Dedifferentiated amniotic fluid mesenchymal stem cell (primary cell): ENCODE results near the gene TEX38.
"Not testable (repeated sequence)": the region's sequence is repeated elsewhere in the genome, so short reads cannot be mapped to it uniquely, and the experiment has no call there.

Source experiments
- DNase-seq: peaks from one replicate; pipeline ENCODE4 v3.0.0-alpha.2; 2016; ENCODE audit errors: extremely low spot score

TEX38 gene

DNA sequence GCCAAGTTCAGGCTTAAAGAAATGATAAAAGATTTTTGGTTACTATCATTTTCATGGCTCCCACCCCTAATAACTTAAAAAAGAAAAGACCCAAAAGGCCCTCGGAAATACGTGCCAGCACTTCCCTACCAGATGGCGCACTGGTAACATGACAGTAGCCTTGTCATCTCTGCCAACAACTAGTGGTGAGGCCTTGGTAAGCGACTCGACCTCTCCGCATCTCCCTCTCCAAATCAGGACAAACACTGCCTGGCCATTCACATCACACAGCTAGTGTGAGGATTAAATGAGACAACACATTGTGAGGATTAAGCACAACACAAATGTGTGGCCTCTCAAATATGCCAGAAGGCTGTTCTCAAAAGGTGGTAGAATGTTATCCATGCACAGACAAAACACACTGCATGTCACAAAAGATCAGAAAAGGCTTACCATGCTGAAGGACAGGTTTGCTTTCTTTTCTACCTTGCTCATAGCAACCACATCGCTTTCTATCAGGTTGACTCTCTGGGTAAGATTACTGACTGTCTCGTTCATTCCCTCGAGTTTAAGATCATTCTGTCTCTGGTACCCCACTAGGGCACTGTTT lies 16.4 kb downstream of the TEX38 start:
- DNase-seq, result no peak

GRCh38 chr1:46689356-46689755 lies 17.7 kb downstream of the TEX38 start:
- no peak for DNase-seq

DNA sequence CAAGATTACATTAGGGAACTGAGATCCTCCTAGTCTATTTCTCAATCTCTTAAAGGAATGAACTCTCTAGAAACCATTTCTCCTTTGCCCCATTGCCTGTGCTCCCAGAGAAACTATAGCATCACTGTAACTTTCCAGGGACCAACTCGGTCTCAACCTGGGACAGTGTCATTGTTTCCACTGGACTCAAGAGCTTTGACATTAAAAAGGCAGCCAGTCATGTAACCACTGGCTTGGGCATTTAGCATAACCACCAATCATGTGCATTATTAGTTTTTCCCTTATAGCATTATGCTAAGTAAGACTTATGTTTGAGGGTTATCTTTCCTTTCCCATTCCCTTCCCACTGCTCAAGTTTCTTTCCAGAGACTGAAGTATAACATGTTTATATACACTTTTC lies 18.2 kb downstream of the TEX38 start:
- no peak for DNase-seq

GRCh38 chr1:46690931-46691421 lies 19.3 kb downstream of the TEX38 start:
- DNase-seq, result no peak

DNA sequence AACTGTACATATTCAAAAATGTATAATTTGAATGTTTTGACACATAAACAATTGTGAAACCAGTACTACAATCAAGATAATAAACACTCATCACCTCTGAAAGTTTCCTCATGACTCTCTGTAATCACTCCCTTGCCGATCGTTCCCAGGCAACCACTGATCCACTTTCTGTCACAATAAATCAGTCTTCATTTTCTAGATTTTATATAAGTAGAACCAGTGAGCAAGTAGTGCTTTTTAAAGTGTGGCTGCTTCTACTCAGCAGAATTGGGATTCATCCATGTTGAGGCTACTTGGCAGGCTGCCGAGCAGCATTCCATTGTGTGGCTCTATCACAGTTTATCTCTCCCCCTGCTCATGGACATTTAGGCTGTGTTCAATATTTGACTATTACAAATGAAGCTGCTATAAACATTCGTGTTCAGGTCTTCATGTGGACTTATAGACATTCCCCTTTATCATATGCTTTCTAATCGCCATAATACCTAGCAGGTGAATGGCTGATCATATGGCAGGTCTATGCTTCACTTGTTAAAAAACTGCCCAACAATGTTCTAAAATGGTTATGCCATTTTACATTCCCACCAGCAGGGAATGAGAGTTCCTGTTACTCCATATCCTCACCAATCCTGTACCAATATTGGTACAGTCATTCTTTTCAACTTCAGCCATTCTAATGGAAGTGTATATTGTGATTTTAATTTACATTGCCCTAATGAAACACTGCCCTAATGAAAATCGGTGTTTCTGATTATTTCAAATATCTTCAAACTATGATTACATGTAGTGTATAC lies 20.5 kb downstream of the TEX38 start:
- DNase-seq, result no peak

DNA sequence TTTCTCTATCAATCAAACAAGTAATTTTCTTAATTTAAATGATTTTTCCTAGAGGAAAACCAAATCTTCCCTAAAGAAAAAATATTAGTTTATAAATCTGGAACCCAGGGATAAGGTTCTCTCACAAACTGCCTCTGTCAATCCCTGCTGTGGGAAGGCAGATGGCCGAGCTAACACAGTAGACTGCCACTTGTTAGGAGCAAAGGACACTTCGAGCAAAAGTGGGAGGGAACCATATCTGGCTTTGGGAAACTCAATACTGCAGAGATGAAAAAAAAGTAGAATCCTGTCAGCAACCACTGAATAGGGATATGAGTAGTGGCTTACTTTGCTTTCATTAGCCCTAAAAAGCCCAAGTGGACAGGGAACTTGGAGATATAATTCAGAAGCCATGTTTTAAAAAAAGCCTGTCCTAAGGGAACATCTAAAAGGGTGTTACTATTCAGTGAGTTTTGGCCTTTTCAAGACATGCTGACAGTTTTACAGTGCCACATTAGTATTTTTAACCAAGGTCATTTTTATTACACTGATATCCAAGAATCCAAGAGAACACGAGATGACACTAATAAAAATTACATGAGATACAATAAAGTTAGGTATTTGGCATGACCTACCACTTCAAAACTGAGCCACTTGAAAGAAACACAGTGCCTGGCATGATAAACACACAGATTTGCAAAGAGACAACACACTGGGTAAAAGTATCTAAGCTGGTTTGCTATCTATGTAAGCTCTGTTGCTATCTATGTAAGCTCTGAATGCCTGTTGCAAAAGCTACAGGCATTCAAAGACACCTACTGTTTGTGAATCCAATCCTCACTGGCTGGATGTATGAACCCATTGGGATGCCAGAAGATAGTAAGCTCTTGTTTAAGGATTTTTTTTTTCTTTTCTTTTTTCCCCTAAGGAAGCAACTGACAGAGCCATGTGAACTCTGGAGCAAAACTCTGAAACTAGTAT lies 21.4 kb downstream of the TEX38 start:
- no peak for DNase-seq

GRCh38 chr1:46694676-46695075 lies 23.0 kb downstream of the TEX38 start:
- DNase-seq, result not testable (repeated sequence)

GRCh38 chr1:46697053-46697452 lies 25.4 kb downstream of the TEX38 start:
- peak; percentile 14 for DNase-seq

GRCh38 chr1:46699666-46700065 lies 28.0 kb downstream of the TEX38 start:
- no peak for DNase-seq

DNA sequence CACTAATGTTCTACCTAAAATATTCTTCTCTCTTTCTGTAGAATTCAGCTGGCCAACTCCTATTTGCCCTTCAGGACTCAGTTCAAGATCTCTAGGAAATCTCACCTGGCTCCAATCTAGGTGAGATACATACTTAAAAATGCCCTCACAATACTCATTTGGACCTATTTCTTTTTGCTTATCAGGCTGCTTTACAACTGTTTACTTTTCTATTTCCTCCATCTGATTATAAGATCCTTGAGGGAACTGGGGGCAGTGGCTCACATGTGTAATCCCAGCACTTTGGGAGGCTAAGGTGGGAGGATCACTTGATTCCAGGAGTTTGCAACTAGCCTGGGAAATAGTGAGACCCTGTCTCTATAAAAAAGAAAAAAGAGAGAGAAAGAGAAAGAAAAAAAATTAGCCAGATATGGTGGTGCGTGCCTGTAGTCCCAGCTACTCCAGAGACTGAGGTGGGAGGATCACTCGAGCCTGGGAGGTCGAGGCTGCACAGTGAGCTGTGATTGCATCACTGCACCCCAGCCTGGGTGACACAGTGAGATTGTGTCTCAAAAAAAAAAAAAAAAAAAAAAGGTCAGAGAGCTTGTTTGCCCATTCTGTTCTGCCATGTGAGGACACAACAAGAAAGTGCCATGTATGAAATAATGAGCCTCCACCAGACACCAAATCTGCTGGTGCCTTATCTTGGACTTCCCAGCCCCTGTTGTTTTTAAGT lies 32.4 kb downstream of the TEX38 start:
- no peak for DNase-seq

GRCh38 chr1:46705408-46705807 lies 33.8 kb downstream of the TEX38 start:
- DNase-seq, result no peak

DNA sequence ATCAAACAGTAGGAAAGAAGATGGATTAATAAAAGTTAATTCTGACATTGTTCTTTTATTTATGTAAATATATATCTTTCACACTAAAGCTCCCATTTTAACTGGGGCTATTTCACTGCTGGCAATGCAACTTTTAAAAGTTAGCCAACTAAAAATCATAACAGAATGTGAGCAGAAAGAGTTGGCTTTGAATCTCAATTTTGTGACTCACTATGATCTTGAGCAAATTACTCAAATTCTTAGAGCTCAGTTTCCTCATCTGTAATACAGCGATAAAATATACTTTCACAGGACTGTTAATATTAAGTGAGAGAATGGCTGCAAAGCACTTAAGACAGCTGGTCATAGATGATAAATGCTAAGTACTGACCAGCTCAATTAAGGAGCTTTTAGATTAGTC lies 36.5 kb downstream of the TEX38 start:
- DNase-seq, result no peak

- DNase-seq, result no peak
Measured at GRCh38 chr1:46714976-46715375, 43.3 kb downstream of the TEX38 start.

- DNase-seq, result no peak
Measured at GRCh38 chr1:46717654-46718053, 46.0 kb downstream of the TEX38 start.

- DNase-seq, result no peak
Measured at GRCh38 chr1:46718340-46718726, 46.7 kb downstream of the TEX38 start.

DNA sequence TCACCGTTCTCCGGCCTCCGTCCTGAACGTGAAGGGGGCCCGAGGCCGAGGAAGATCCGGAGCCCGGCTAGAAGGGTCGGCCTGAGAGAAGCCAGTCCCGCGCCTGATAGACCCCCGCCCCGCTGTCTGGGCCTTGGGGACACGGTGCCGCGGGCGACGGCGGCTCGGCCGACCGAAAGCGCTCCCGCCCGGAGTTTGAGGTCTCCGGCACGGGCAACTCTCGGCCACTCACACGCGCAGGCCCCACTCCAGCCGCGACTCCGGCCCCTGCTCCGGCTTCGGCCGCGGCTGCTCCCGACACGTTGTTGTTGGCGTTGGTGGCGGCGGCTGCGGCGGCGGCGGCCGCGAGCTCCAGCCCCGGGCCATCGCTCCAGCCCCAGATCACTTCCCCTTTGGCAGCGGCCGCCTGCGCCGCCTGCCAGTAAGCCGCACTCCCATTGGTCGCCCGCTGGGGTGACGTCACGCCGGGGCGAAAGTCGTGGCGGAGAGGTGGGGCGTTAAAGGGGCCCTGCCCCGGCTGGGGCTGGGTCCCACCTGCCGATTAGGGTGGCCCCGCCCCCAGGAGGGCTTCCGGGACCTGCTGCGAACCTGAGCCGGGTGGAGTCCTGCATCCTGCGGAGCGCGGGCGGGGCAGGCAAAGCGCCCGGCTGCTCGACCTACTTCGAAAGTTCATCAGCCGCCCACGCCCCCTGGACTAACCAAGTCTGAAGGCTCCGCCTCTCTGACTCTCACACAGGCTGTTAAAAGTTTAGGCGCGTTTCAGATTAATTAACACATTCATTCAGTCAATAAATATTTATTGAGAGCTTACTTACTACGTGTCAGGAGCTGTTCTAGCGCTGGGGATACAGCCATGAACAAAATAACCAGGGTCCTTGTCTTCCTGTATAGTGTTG lies 47.3 kb downstream of the TEX38 start, which contains the start of gene EFCAB14:
TSS of gene EFCAB14 (minus strand) at position 388 of the 896 bp plus-strand sequence. CDS start 1,027 bp downstream, outside the sequence.
- peak; percentile 77 for DNase-seq

- no peak for DNase-seq
Measured at GRCh38 chr1:46719689-46720088, 48.0 kb downstream of the TEX38 start.

- not testable (repeated sequence) for DNase-seq
Measured at GRCh38 chr1:46720319-46720718, 48.7 kb downstream of the TEX38 start.

GRCh38 chr1:46721204-46721603 lies 49.5 kb downstream of the TEX38 start:
- DNase-seq, result no peak

- DNase-seq, result no peak
Measured at GRCh38 chr1:46721686-46722205, 50.1 kb downstream of the TEX38 start.
